ENCODE data around the gene ACADSB. TPM values are rescaled to one million over a fixed set of nuclear protein-coding genes. Genes with fewer than 3 reads are reported as not detected.
A peak's percentile ranks its signal among the peaks of the same experiment; 100 is the strongest.

Gene ACADSB
- total RNA-seq, 2 donors from 2014 or later = 40.4 to 58.7 TPM

- H3K27me3 ChIP-seq (ENCODE audit: control insufficient read depth, insufficient read depth, low read length, poor library complexity, severe bottlenecking) = no peaks in the 10 kb centered on the region
- peaks cover 2% of the 10 kb centered on the region for H3K27me3 Mint-ChIP-seq (ENCODE audit: insufficient read depth)
- DNase-seq = no peak
- H3K9me3 ChIP-seq (ENCODE audit: control insufficient read depth, low read length) = no peaks in the 10 kb centered on the region
- no peak for TF ChIP-seq CTCF (conservative IDR thresholded peaks at IDR 0.05)
- no peaks in the 10 kb centered on the region for H3K4me1 Mint-ChIP-seq
- H3K9me3 Mint-ChIP-seq = no peaks in the 10 kb centered on the region
- H3K4me1 ChIP-seq (ENCODE audit: control insufficient read depth, insufficient read depth, low read length) = no peaks in the 10 kb centered on the region
- no peak overlapping the region for H3K4me3 ChIP-seq (ENCODE audit: low read length)
- no peak overlapping the region for H3K4me3 Mint-ChIP-seq
- H3K36me3 Mint-ChIP-seq (ENCODE audit: low read depth) = no peaks in the 10 kb centered on the region
- 82 to 100% methylated on average over 2 to 3 of the region's 3 CpGs for WGBS, 2 experiments (ENCODE audit: insufficient coverage in 1 of 2, insufficient read length in 1 of 2)
- no peaks in the 10 kb centered on the region for H3K36me3 ChIP-seq (ENCODE audit: control insufficient read depth, insufficient read depth, low read length)
- H3K9ac ChIP-seq (ENCODE audit: extremely low read depth, low read length, poor library complexity, severe bottlenecking) = no peak overlapping the region
- H3K27ac ChIP-seq (ENCODE audit: low read depth, low read length) = no peak overlapping the region
- no peak overlapping the region for H3K27ac Mint-ChIP-seq
Measured at GRCh38 chr10:123087786-123088185, 79.0 kb downstream of the ACADSB start.

- no peaks in the 10 kb centered on the region for H3K4me1 Mint-ChIP-seq
- TF ChIP-seq CTCF (conservative IDR thresholded peaks at IDR 0.05) = no peak
- no peak overlapping the region for H3K27ac ChIP-seq (ENCODE audit: low read depth, low read length)
- no peaks in the 10 kb centered on the region for H3K9me3 ChIP-seq (ENCODE audit: control insufficient read depth, low read length)
- H3K9me3 Mint-ChIP-seq = no peaks in the 10 kb centered on the region
- H3K4me3 ChIP-seq (ENCODE audit: low read length) = no peak overlapping the region
- H3K36me3 Mint-ChIP-seq (ENCODE audit: low read depth) = no peaks in the 10 kb centered on the region
- peaks cover 15% of the 10 kb centered on the region for H3K27me3 Mint-ChIP-seq (ENCODE audit: insufficient read depth)
- no peaks in the 10 kb centered on the region for H3K4me1 ChIP-seq (ENCODE audit: control insufficient read depth, insufficient read depth, low read length)
- DNase-seq = no peak
- no peak overlapping the region for H3K27ac Mint-ChIP-seq
- H3K9ac ChIP-seq (ENCODE audit: extremely low read depth, low read length, poor library complexity, severe bottlenecking) = no peak overlapping the region
- no peaks in the 10 kb centered on the region for H3K27me3 ChIP-seq (ENCODE audit: control insufficient read depth, insufficient read depth, low read length, poor library complexity, severe bottlenecking)
- no peaks in the 10 kb centered on the region for H3K36me3 ChIP-seq (ENCODE audit: control insufficient read depth, insufficient read depth, low read length)
- WGBS, 2 experiments (ENCODE audit: insufficient coverage in 1 of 2, insufficient read length in 1 of 2) = 94 to 95% methylated on average over 9 to 13 of the region's 14 CpGs
- no peak overlapping the region for H3K4me3 Mint-ChIP-seq
Measured at GRCh38 chr10:123092635-123093414, 84.0 kb downstream of the ACADSB start.

DNA sequence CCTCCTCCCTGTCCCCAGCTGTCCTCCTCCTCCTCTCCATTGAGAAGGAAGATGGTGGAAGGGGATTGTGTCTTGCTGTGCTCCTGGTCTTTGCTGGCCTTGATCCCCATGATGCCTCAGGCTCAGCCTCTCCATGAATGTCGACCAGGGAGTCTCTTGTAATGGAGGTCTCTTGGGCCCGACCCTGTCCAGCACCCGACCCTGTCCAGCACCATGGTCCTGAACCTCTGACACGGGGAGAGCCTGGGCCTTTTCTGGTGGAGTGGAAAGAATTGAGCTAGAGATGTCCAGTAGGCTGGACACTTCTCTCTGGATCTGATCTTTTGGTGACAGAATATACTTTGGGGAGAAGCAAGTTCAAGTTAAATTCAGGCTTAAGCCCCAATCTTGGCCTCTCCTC is 84.7 kb downstream of the ACADSB start:
- Histone ChIP-seq H3K27me3 (ENCODE audit: control insufficient read depth, insufficient read depth, low read length, poor library complexity, severe bottlenecking) (no peaks in the 10 kb centered on the region), H3K9me3 (ENCODE audit: control insufficient read depth, low read length) (no peaks in the 10 kb centered on the region), H3K27ac (ENCODE audit: low read depth, low read length) (no peak overlapping the region), H3K36me3 (ENCODE audit: control insufficient read depth, insufficient read depth, low read length) (no peaks in the 10 kb centered on the region), H3K9ac (ENCODE audit: extremely low read depth, low read length, poor library complexity, severe bottlenecking) (no peak overlapping the region), H3K4me1 (ENCODE audit: control insufficient read depth, insufficient read depth, low read length) (no peaks in the 10 kb centered on the region), H3K4me3 (ENCODE audit: low read length) (no peak overlapping the region)
- no peaks in the 10 kb centered on the region for H3K4me1 Mint-ChIP-seq
- H3K27ac Mint-ChIP-seq = no peak overlapping the region
- 79 to 90% methylated on average over 3 to 4 of the region's 4 CpGs for WGBS, 2 experiments (ENCODE audit: insufficient coverage in 1 of 2, insufficient read length in 1 of 2)
- TF ChIP-seq CTCF (conservative IDR thresholded peaks at IDR 0.05) = no peak
- peaks cover 18% of the 10 kb centered on the region for H3K27me3 Mint-ChIP-seq (ENCODE audit: insufficient read depth)
- H3K4me3 Mint-ChIP-seq = no peak overlapping the region
- peak; percentile 60 for DNase-seq
- no peaks in the 10 kb centered on the region for H3K9me3 Mint-ChIP-seq
- no peaks in the 10 kb centered on the region for H3K36me3 Mint-ChIP-seq (ENCODE audit: low read depth)
